ENCODE data around the gene CHN2.

GRCh38 chr7:29332875-29333855 is 138.6 kb downstream of the CHN2 start:
- TF ChIP-seq, protein P1, sequence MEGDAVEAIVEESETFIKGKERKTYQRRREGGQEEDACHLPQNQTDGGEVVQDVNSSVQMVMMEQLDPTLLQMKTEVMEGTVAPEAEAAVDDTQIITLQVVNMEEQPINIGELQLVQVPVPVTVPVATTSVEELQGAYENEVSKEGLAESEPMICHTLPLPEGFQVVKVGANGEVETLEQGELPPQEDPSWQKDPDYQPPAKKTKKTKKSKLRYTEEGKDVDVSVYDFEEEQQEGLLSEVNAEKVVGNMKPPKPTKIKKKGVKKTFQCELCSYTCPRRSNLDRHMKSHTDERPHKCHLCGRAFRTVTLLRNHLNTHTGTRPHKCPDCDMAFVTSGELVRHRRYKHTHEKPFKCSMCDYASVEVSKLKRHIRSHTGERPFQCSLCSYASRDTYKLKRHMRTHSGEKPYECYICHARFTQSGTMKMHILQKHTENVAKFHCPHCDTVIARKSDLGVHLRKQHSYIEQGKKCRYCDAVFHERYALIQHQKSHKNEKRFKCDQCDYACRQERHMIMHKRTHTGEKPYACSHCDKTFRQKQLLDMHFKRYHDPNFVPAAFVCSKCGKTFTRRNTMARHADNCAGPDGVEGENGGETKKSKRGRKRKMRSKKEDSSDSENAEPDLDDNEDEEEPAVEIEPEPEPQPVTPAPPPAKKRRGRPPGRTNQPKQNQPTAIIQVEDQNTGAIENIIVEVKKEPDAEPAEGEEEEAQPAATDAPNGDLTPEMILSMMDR (IDR thresholded peaks at IDR 0.05), result no peak
- TF ChIP-seq BCL3 (IDR thresholded peaks at IDR 0.05) (no peak), ESRRA (IDR thresholded peaks at IDR 0.05; ENCODE audit: borderline replicate concordance, low read length) (no peak), RAD21 (conservative IDR thresholded peaks at IDR 0.05 in 1 of 2, IDR thresholded peaks at IDR 0.05 in 1 of 2) (no peak), ZNF302 (CRISPR knock-in tag; IDR thresholded peaks at IDR 0.05) (no peak), POLR2A (IDR thresholded peaks at IDR 0.05; ENCODE audit: low read length) (no peak), EHMT2 (IDR thresholded peaks at IDR 0.05; ENCODE audit: low read depth) (no peak), HMGXB4 (CRISPR knock-in tag; IDR thresholded peaks at IDR 0.05; ENCODE audit: borderline replicate concordance) (no peak), NFE2L2 (conservative IDR thresholded peaks at IDR 0.05; ENCODE audit: low read length) (no peak), PBX3 (IDR thresholded peaks at IDR 0.05) (no peak), RARB (CRISPR knock-in tag; IDR thresholded peaks at IDR 0.05) (no peak), KDM1A (IDR thresholded peaks at IDR 0.05; ENCODE audit: low read depth) (no peak), CBX2 (IDR thresholded peaks at IDR 0.05; ENCODE audit: borderline replicate concordance, low read depth) (no peak)

Measured in A549 (cell line).